SK-N-SH treated with all-trans-retinoic acid at 6 μM for 48 hours (cell line): ENCODE results near the gene KIAA1143.

Source experiments
- ATAC-seq: fragments of 200-7000 bp; cut with Tn5 transposase; 3 replicates; pipeline ENCODE4 v1.9.1; 2020; ENCODE audit warnings: mild to moderate bottlenecking, moderate library complexity
- ARNTL ChIP-seq: fragments of 450-650 bp; formaldehyde crosslinking; IDR thresholded peaks from 2 replicates; pipeline ENCODE4 v1.5.0; 2020; ENCODE audit warnings: low read depth, mild to moderate bottlenecking, moderate library complexity, borderline replicate concordance
- CREB5 ChIP-seq: fragments of 250-450 bp; sonication (Bioruptor Pico); IDR thresholded peaks from 2 replicates; pipeline ENCODE4 v1.5.1; 2020; ENCODE audit warnings: low read depth, mild to moderate bottlenecking, moderate library complexity
- CSDC2 ChIP-seq: fragments of 250-450 bp; sonication (Bioruptor Pico); IDR thresholded peaks from 2 replicates; pipeline ENCODE4 v1.5.0; 2020; ENCODE audit warnings: mild to moderate bottlenecking, moderate library complexity
- ESRRG ChIP-seq: fragments of 250-450 bp; sonication (Bioruptor Pico); IDR thresholded peaks from 2 replicates; pipeline ENCODE4 v1.6.1; 2021; ENCODE audit warnings: mild to moderate bottlenecking
- GLIS3 ChIP-seq: fragments of 250-450 bp; sonication (Bioruptor Pico); IDR thresholded peaks from 2 replicates; pipeline ENCODE4 v1.5.0; 2020; ENCODE audit warnings: mild to moderate bottlenecking, moderate library complexity
- OSR1 ChIP-seq: fragments of 250-450 bp; sonication (Bioruptor Pico); IDR thresholded peaks from 2 replicates; pipeline ENCODE4 v1.8.0; 2022; ENCODE audit warnings: moderate library complexity, mild to moderate bottlenecking, inconsistent platforms
- POU6F1 ChIP-seq: fragments of 250-450 bp; sonication (Bioruptor Pico); IDR thresholded peaks from 2 replicates; pipeline ENCODE4 v1.8.0; 2021; ENCODE audit warnings: low read depth, mild to moderate bottlenecking, moderate library complexity, borderline replicate concordance
- PPARA ChIP-seq: fragments of 250-450 bp; sonication (Bioruptor Pico); IDR thresholded peaks from 2 replicates; pipeline ENCODE4 v1.5.0; 2020; ENCODE audit warnings: mild to moderate bottlenecking, borderline replicate concordance
- RARB ChIP-seq: fragments of 250-450 bp; sonication (Bioruptor Pico); IDR thresholded peaks from 2 replicates; pipeline ENCODE4 v1.8.0; 2021; ENCODE audit warnings: mild to moderate bottlenecking, moderate library complexity
- SNAI2 ChIP-seq: fragments of 250-450 bp; sonication (Bioruptor Pico); IDR thresholded peaks from 2 replicates; pipeline ENCODE4 v1.5.0; 2020; ENCODE audit warnings: mild to moderate bottlenecking, moderate library complexity
- TCF4 ChIP-seq: fragments of 250-450 bp; sonication (Bioruptor Pico); IDR thresholded peaks from 2 replicates; pipeline ENCODE4 v1.8.0; 2021; ENCODE audit warnings: mild to moderate bottlenecking, moderate library complexity, borderline replicate concordance
- TOX ChIP-seq: fragments of 250-450 bp; sonication (Bioruptor Pico); IDR thresholded peaks from 2 replicates; pipeline ENCODE4 v1.8.0; 2021; ENCODE audit warnings: mild to moderate bottlenecking, moderate library complexity, borderline replicate concordance
- ZC3H10 ChIP-seq: fragments of 250-450 bp; sonication (Bioruptor Pico); IDR thresholded peaks from 2 replicates; pipeline ENCODE4 v1.5.1; 2021; ENCODE audit warnings: mild to moderate bottlenecking, moderate library complexity
- ZFP3 ChIP-seq: fragments of 250-450 bp; sonication (Bioruptor Pico); IDR thresholded peaks from 2 replicates; pipeline ENCODE4 v1.5.0; 2020; ENCODE audit warnings: mild to moderate bottlenecking, moderate library complexity
- ZFP30 ChIP-seq: fragments of 450-650 bp; formaldehyde crosslinking; IDR thresholded peaks from 2 replicates; pipeline ENCODE4 v1.5.0; 2022; ENCODE audit warnings: mild to moderate bottlenecking, moderate library complexity
- ZNF565 ChIP-seq: fragments of 450-650 bp; formaldehyde crosslinking; conservative IDR thresholded peaks from 2 replicates; pipeline ENCODE4 v1.5.0; 2020; ENCODE audit warnings: low read depth, mild to moderate bottlenecking, moderate library complexity
- ZNF70 ChIP-seq: fragments of 450-650 bp; formaldehyde crosslinking; IDR thresholded peaks from 2 replicates; pipeline ENCODE4 v1.5.0; 2020; ENCODE audit warnings: mild to moderate bottlenecking, moderate library complexity
- ZNF8 ChIP-seq: fragments of 450-650 bp; formaldehyde crosslinking; IDR thresholded peaks from 2 replicates; pipeline ENCODE4 v1.5.0; 2020; ENCODE audit warnings: mild to moderate bottlenecking, moderate library complexity
- TF ChIP-seq, protein P1 (sequence below): fragments of 250-450 bp; sonication (Bioruptor Pico); IDR thresholded peaks from 2 replicates; pipeline ENCODE4 v1.5.1; 2021; ENCODE audit warnings: mild to moderate bottlenecking, moderate library complexity
- TF ChIP-seq, protein P2 (sequence below): fragments of 250-450 bp; sonication (Bioruptor Pico); IDR thresholded peaks from 2 replicates; pipeline ENCODE4 v1.5.0; 2020; ENCODE audit warnings: mild to moderate bottlenecking, moderate library complexity

The KIAA1143 gene

GRCh38 chr3:44782891-44783290 is 21.5 kb upstream of the KIAA1143 start:
- TF ChIP-seq ZNF565 (CRISPR knock-in tag) (no peak), GLIS3 (CRISPR knock-in tag) (no peak), RARB (CRISPR knock-in tag) (no peak), CSDC2 (CRISPR knock-in tag) (no peak), TCF4 (CRISPR knock-in tag) (no peak), ARNTL (no peak), TOX (CRISPR knock-in tag) (no peak), ZFP30 (CRISPR knock-in tag) (no peak), OSR1 (CRISPR knock-in tag) (no peak), POU6F1 (CRISPR knock-in tag) (no peak), PPARA (CRISPR knock-in tag) (no peak), ZC3H10 (CRISPR knock-in tag) (no peak), SNAI2 (CRISPR knock-in tag) (no peak), ZNF70 (CRISPR knock-in tag) (no peak), CREB5 (CRISPR knock-in tag) (no peak)
- TF ChIP-seq, protein P1, sequence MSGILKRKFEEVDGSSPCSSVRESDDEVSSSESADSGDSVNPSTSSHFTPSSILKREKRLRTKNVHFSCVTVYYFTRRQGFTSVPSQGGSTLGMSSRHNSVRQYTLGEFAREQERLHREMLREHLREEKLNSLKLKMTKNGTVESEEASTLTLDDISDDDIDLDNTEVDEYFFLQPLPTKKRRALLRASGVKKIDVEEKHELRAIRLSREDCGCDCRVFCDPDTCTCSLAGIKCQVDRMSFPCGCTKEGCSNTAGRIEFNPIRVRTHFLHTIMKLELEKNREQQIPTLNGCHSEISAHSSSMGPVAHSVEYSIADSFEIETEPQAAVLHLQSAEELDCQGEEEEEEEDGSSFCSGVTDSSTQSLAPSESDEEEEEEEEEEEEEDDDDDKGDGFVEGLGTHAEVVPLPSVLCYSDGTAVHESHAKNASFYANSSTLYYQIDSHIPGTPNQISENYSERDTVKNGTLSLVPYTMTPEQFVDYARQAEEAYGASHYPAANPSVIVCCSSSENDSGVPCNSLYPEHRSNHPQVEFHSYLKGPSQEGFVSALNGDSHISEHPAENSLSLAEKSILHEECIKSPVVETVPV (CRISPR knock-in tag): no peak
- no peak for ATAC-seq

- TF ChIP-seq CREB5 (CRISPR knock-in tag) (no peak), ZFP30 (CRISPR knock-in tag) (no peak), ZNF8 (CRISPR knock-in tag) (no peak), ZNF565 (CRISPR knock-in tag) (no peak)
- no peak for ATAC-seq
These were observed 10.7 kb upstream of the KIAA1143 start for GRCh38 chr3:44772099-44772442.

GRCh38 chr3:44771424-44772098 is 10.1 kb upstream of the KIAA1143 start:
- TF ChIP-seq PPARA (CRISPR knock-in tag): no peak
- TF ChIP-seq, protein P2, sequence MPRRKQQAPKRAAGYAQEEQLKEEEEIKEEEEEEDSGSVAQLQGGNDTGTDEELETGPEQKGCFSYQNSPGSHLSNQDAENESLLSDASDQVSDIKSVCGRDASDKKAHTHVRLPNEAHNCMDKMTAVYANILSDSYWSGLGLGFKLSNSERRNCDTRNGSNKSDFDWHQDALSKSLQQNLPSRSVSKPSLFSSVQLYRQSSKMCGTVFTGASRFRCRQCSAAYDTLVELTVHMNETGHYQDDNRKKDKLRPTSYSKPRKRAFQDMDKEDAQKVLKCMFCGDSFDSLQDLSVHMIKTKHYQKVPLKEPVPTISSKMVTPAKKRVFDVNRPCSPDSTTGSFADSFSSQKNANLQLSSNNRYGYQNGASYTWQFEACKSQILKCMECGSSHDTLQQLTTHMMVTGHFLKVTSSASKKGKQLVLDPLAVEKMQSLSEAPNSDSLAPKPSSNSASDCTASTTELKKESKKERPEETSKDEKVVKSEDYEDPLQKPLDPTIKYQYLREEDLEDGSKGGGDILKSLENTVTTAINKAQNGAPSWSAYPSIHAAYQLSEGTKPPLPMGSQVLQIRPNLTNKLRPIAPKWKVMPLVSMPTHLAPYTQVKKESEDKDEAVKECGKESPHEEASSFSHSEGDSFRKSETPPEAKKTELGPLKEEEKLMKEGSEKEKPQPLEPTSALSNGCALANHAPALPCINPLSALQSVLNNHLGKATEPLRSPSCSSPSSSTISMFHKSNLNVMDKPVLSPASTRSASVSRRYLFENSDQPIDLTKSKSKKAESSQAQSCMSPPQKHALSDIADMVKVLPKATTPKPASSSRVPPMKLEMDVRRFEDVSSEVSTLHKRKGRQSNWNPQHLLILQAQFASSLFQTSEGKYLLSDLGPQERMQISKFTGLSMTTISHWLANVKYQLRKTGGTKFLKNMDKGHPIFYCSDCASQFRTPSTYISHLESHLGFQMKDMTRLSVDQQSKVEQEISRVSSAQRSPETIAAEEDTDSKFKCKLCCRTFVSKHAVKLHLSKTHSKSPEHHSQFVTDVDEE: no peak
- TF ChIP-seq ESRRG (CRISPR knock-in tag): no peak
- no peak for TF ChIP-seq CSDC2 (CRISPR knock-in tag)
- no peak for TF ChIP-seq TCF4 (CRISPR knock-in tag)
- no peak for TF ChIP-seq SNAI2 (CRISPR knock-in tag)
- no peak for TF ChIP-seq ZFP30 (CRISPR knock-in tag)
- TF ChIP-seq TOX (CRISPR knock-in tag): no peak
- TF ChIP-seq ZNF8 (CRISPR knock-in tag): no peak
- no peak for ATAC-seq

GRCh38 chr3:44764248-44764647 is 2.8 kb upstream of the KIAA1143 start:
- no peak for ATAC-seq
- TF ChIP-seq ZC3H10 (CRISPR knock-in tag) (no peak), ZNF8 (CRISPR knock-in tag) (no peak), CREB5 (CRISPR knock-in tag) (no peak), POU6F1 (CRISPR knock-in tag) (no peak), TCF4 (CRISPR knock-in tag) (no peak), ZNF565 (CRISPR knock-in tag) (no peak), ARNTL (no peak), TOX (CRISPR knock-in tag) (no peak), ZFP30 (CRISPR knock-in tag) (no peak), SNAI2 (CRISPR knock-in tag) (no peak), ESRRG (CRISPR knock-in tag) (no peak), ZNF70 (CRISPR knock-in tag) (no peak), ZFP3 (CRISPR knock-in tag) (no peak)
